SJSA1 (cell line): Measurements from ENCODE around the gene CCDC102A. TPM values are rescaled to one million over a fixed set of nuclear protein-coding genes. Genes with fewer than 3 reads are reported as not detected.
A peak's percentile ranks its signal among the peaks of the same experiment; 100 is the strongest.

ENCODE experiments used
- DNase-seq, 2 experiments: peaks; one replicate each; pipeline ENCODE4 v3.0.0-alpha.2; 2015 to 2020; ENCODE audit warnings: low spot score in 2 of 2, low read depth in 1 of 2
- H3K27ac ChIP-seq: fragments of 250-450 bp; sonication (Bioruptor Pico); 2 replicates; pipeline ENCODE4 v1.5.1; 2020; ENCODE audit warnings: mild to moderate bottlenecking, moderate library complexity
- H3K27me3 ChIP-seq: fragments of 250-450 bp; sonication (Bioruptor Pico); replicated peaks from 2 replicates; pipeline ENCODE4 v1.5.1; 2020; ENCODE audit warnings: mild to moderate bottlenecking, moderate library complexity
- H3K36me3 ChIP-seq: fragments of 250-450 bp; sonication (Bioruptor Pico); 2 replicates; pipeline ENCODE4 v1.5.1; 2020; ENCODE audit warnings: mild to moderate bottlenecking
- H3K4me1 ChIP-seq: fragments of 250-450 bp; sonication (Bioruptor Pico); replicated peaks from 2 replicates; pipeline ENCODE4 v1.6.1; 2021; ENCODE audit warnings: mild to moderate bottlenecking
- H3K4me3 ChIP-seq: fragments of 250-450 bp; sonication (Bioruptor Pico); 2 replicates; pipeline ENCODE4 v1.5.1; 2020; ENCODE audit warnings: mild to moderate bottlenecking
- H3K9me3 ChIP-seq: fragments of 250-450 bp; sonication (Bioruptor Pico); replicated peaks from 2 replicates; pipeline ENCODE4 v1.5.1; 2020; ENCODE audit warnings: mild to moderate bottlenecking
- total RNA-seq: library from RNA; depleted of rRNA; stranded (reverse); fragments of >200 nt; shearing (Covaris generic); gene quantifications from 2 replicates; pipeline ENCODE4 v1.2.3, GENCODE V29; 2014; rRNA removed

The CCDC102A gene
- total RNA-seq, 1 experiment from 2014 or later, result 13.4 TPM

DNA sequence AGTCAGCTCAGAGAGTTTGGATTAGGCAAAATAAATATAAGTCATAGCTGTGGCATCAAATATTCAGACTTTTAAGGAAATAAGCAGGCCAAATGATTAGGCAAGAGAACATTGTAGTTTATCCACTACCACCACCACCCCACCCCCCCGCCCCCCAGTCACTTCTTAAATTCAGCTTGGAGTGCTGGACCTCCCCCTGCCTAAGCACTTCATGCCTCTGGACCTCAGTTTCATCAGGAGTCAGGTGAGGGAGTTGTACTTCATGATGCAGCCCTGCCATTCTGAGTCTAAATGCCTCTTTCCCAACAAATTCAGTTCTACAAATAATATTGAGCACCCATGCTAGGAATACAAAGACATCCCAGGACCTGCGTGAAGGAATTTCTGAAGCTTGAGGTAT is 71.8 kb downstream of the CCDC102A start:
- Histone ChIP-seq H3K27me3 (no peaks in the 10 kb centered on the region), H3K4me3 (no peak overlapping the region), H3K27ac (no peak overlapping the region), H3K36me3 (peaks cover 69% of the 10 kb centered on the region), H3K4me1 (peaks cover 8% of the 10 kb centered on the region), H3K9me3 (no peaks in the 10 kb centered on the region)
- no peak for DNase-seq

DNA sequence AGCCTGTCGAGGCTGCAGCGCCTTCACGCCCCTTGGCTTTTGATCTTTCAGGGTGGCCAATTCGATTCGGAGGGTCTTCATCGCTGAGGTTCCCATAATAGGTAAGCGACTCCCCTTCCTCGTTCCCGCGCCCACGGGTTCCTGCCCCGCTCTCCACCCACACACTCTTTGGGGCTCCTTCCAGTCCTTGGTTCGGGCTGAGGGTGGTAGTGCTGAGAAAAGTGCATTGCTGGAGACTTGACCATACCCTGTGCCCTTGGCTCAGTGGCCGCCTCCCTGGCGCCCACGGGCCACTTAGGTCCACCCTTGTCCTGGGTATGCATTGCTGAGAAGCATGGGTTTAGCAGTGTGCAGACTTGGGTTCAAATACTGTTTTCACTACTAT is 73.4 kb downstream of the CCDC102A start:
- Histone ChIP-seq H3K4me3 (peak overlapping the region; percentile 65), H3K9me3 (no peaks in the 10 kb centered on the region), H3K27ac (no peak overlapping the region), H3K4me1 (peaks cover 8% of the 10 kb centered on the region), H3K36me3 (peaks cover 64% of the 10 kb centered on the region), H3K27me3 (no peaks in the 10 kb centered on the region)
- no peak for DNase-seq

DNA sequence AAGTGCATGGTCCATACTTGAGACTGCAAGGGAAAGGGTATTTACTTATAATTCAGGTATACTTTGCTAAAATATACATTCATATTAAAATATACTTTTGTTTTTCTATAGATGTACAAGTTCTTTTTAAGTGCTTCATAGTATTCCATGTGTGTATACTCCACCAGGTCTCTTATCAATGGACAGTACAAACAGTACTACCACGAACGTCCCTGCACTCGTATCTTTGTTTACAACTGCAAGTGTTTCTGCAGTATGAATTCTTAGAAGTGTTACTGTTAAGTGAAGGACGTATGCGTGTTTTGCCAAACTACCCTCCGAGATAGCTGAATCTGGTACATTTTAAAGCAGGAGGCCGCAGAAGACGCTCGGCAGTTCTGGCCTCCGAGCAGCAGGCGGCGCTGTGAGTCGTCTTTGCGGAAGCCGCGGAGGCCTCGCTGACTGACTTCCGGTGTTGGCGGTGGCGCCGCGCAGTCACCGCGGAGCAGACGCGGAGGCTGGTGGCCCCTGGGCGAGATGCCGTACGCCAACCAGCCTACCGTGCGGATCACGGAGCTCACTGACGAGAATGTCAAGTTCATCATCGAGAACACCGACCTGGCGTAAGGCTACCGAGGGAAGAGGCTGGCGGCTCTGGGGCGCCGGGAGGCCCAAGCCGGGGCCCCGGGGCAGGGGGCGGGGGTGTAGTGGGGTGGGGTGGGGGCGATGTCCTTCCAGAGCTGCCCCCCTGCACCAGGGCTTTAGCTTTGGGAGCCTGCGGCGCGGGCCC is 74.0 kb downstream of the CCDC102A start, which contains the start of gene POLR2C:
POLR2C (plus strand) TSS at position 471 of the 769 bp plus-strand sequence; CDS start at position 517, 46 bp downstream.
- Histone ChIP-seq H3K36me3 (peaks cover 63% of the 10 kb centered on the region), H3K4me3 (peak within 1 kb of the TSS; percentile 65), H3K4me1 (peaks cover 8% of the 10 kb centered on the region), H3K9me3 (no peaks in the 10 kb centered on the region), H3K27me3 (no peaks in the 10 kb centered on the region), H3K27ac (no peak within 1 kb of the TSS; the same call in 1 of the 2 replicates)
- peak; percentile 76 to 89 for DNase-seq

Other genes starting within 250 kb of the CCDC102A start
- not detected in 2 replicates for gene CCL22, start 177.8 kb downstream of the CCDC102A start, total RNA-seq
- gene CX3CL1, start 164.1 kb downstream of the CCDC102A start, total RNA-seq, result 0.18 and 0.38 TPM in 2 replicates
- not detected in 2 replicates for gene CCL17, start 131.8 kb downstream of the CCDC102A start, total RNA-seq
- gene CIAPIN1, start 89.2 kb downstream of the CCDC102A start, total RNA-seq, result 77.5 and 78.7 TPM in 2 replicates
- gene COQ9, start 89.1 kb downstream of the CCDC102A start, total RNA-seq, result 34.6 and 41.5 TPM in 2 replicates
- gene POLR2C, start 73.9 kb downstream of the CCDC102A start, total RNA-seq, result 129 and 200 TPM in 2 replicates
- gene DOK4, start 50.1 kb downstream of the CCDC102A start, total RNA-seq, result 5.6 and 5.7 TPM in 2 replicates
- not detected in 2 replicates for gene ADGRG5, start 6.1 kb upstream of the CCDC102A start, total RNA-seq
- gene ADGRG1, start 92.1 kb upstream of the CCDC102A start, total RNA-seq, result 0.47 TPM in 1 of 2 replicates, not detected in the other
- not detected in 2 replicates for gene ADGRG3, start 131.7 kb upstream of the CCDC102A start, total RNA-seq
- gene DRC7, start 158.2 kb upstream of the CCDC102A start, total RNA-seq, result not detected in 2 replicates
- 15.8 and 17.7 TPM in 2 replicates for gene KATNB1, start 199.2 kb upstream of the CCDC102A start, total RNA-seq